Large intestine (tissue), 3 donors: ENCODE measurements around the gene RASL10A. TPM values are rescaled to one million over a fixed set of nuclear protein-coding genes. Genes with fewer than 3 reads are reported as not detected.

Source experiments
- DNase-seq, 2 donors: peaks; one replicate each; pipeline versions ENCODE4 v3.0.0 to v3.0.0-alpha.2; 2013
- H3K27ac ChIP-seq: one replicate; pipeline ENCODE4 v1.5.1; 2013; ENCODE audit warnings: low read length
- H3K27me3 ChIP-seq: 2 replicates; pipeline ENCODE4 v1.6.1; 2013; ENCODE audit warnings: low read length; ENCODE audit not compliant: control insufficient read depth, insufficient read depth
- H3K36me3 ChIP-seq: 2 replicates; pipeline ENCODE4 v1.6.1; 2013; ENCODE audit warnings: low read length; ENCODE audit not compliant: control insufficient read depth, insufficient read depth
- H3K4me1 ChIP-seq: one replicate; pipeline ENCODE4 v1.6.1; 2013; ENCODE audit warnings: low read length; ENCODE audit not compliant: control insufficient read depth, insufficient read depth
- H3K4me3 ChIP-seq: one replicate; pipeline ENCODE4 v1.5.1; 2013; ENCODE audit warnings: low read length
- H3K9me3 ChIP-seq: one replicate; pipeline ENCODE4 v1.6.1; 2013; ENCODE audit warnings: mild to moderate bottlenecking, low read depth, low read length, moderate library complexity; ENCODE audit not compliant: control insufficient read depth
- WGBS: methylation state at CpG from one replicate; pipeline ENCODE4 v1.1.5; 2013; ENCODE audit warnings: low lambda C conversion rate; ENCODE audit not compliant: insufficient coverage; 5-methylcytosine and 5-hydroxymethylcytosine counted together
- polyA plus RNA-seq: library from polyadenylated mRNA; unstranded; fragments of 120-200 nt; gene quantifications from one replicate; pipeline ENCODE4 v1.2.1, GENCODE V29; 2013

Gene RASL10A
- polyA plus RNA-seq, 1 donor, result 1.0 TPM

- no peak for DNase-seq
- H3K4me3 ChIP-seq, result peak overlapping the region; percentile 76
- H3K9me3 ChIP-seq, result no peaks in the 10 kb centered on the region
- no peak overlapping the region for H3K27ac ChIP-seq
- peaks cover 38% of the 10 kb centered on the region for H3K4me1 ChIP-seq
- H3K36me3 ChIP-seq, result peaks cover 9% of the 10 kb centered on the region
- no CpG with 5 or more reads among the region's 7 CpGs for whole genome bisulfite sequencing
- no peaks in the 10 kb centered on the region for H3K27me3 ChIP-seq
Observed at GRCh38 chr22:29305836-29306174, 9.7 kb downstream of the RASL10A start.

GRCh38 chr22:29302681-29303465, 12.6 kb downstream of the RASL10A start:
- Histone ChIP-seq H3K27ac (no peak overlapping the region), H3K36me3 (peaks cover 36% of the 10 kb centered on the region), H3K4me1 (peaks cover 19% of the 10 kb centered on the region), H3K27me3 (no peaks in the 10 kb centered on the region), H3K9me3 (no peaks in the 10 kb centered on the region), H3K4me3 (no peak overlapping the region)
- DNase-seq, result no peak
- WGBS, result no CpG with 5 or more reads among the region's 13 CpGs

GRCh38 chr22:29302402-29302680, 13.2 kb downstream of the RASL10A start:
- Histone ChIP-seq H3K27me3 (no peaks in the 10 kb centered on the region), H3K4me1 (peaks cover 14% of the 10 kb centered on the region), H3K4me3 (no peak overlapping the region), H3K36me3 (peaks cover 41% of the 10 kb centered on the region), H3K9me3 (no peaks in the 10 kb centered on the region), H3K27ac (no peak overlapping the region)
- WGBS, result no CpG with 5 or more reads among the region's 2 CpGs
- no peak for DNase-seq

- no peak for DNase-seq
- Histone ChIP-seq H3K27ac (no peak overlapping the region), H3K36me3 (peaks cover 46% of the 10 kb centered on the region), H3K27me3 (no peaks in the 10 kb centered on the region), H3K9me3 (no peaks in the 10 kb centered on the region), H3K4me1 (peaks cover 12% of the 10 kb centered on the region), H3K4me3 (no peak overlapping the region)
- no CpG with 5 or more reads among the region's 17 CpGs for WGBS
Observed at GRCh38 chr22:29301716-29302401, 13.6 kb downstream of the RASL10A start.

- H3K27me3 ChIP-seq, result no peaks in the 10 kb centered on the region
- no CpG with 5 or more reads among the region's 10 CpGs for WGBS
- DNase-seq, result no peak
Observed at GRCh38 chr22:29300807-29301601, 14.5 kb downstream of the RASL10A start.

GRCh38 chr22:29300467-29300806, 15.1 kb downstream of the RASL10A start:
- Histone ChIP-seq H3K27me3 (no peaks in the 10 kb centered on the region), H3K27ac (no peak overlapping the region), H3K4me3 (no peak overlapping the region), H3K4me1 (peaks cover 10% of the 10 kb centered on the region), H3K9me3 (no peaks in the 10 kb centered on the region), H3K36me3 (peaks cover 60% of the 10 kb centered on the region)
- WGBS, result no CpG with 5 or more reads among the region's 4 CpGs
- DNase-seq, result no peak

More at GRCh38 chr22:29300807-29301601, 14.5 kb downstream of the RASL10A start:
- no peak overlapping the region for H3K27ac ChIP-seq
- H3K36me3 ChIP-seq, result peaks cover 55% of the 10 kb centered on the region
- no peak overlapping the region for H3K4me3 ChIP-seq
- peaks cover 10% of the 10 kb centered on the region for H3K4me1 ChIP-seq
- H3K9me3 ChIP-seq, result no peaks in the 10 kb centered on the region

GRCh38 chr22:29299136-29299900, 16.2 kb downstream of the RASL10A start:
- no CpG with 5 or more reads among the region's 19 CpGs for WGBS

GRCh38 chr22:29298641-29299040, 16.9 kb downstream of the RASL10A start:
- no peak for DNase-seq
- Histone ChIP-seq H3K36me3 (peaks cover 75% of the 10 kb centered on the region), H3K4me3 (no peak overlapping the region), H3K27me3 (no peaks in the 10 kb centered on the region), H3K27ac (no peak overlapping the region), H3K4me1 (peaks cover 10% of the 10 kb centered on the region), H3K9me3 (no peaks in the 10 kb centered on the region)
- no CpG with 5 or more reads among the region's 8 CpGs for WGBS

More at GRCh38 chr22:29299136-29299900, 16.2 kb downstream of the RASL10A start:
- Histone ChIP-seq H3K36me3 (peaks cover 69% of the 10 kb centered on the region), H3K27me3 (no peaks in the 10 kb centered on the region), H3K4me3 (no peak overlapping the region), H3K9me3 (no peaks in the 10 kb centered on the region), H3K27ac (no peak overlapping the region), H3K4me1 (peaks cover 10% of the 10 kb centered on the region)
- no peak for DNase-seq

GRCh38 chr22:29292379-29292778, 23.1 kb downstream of the RASL10A start:
- Histone ChIP-seq H3K4me3 (no peak overlapping the region), H3K36me3 (peaks cover 91% of the 10 kb centered on the region), H3K27ac (no peak overlapping the region), H3K9me3 (no peaks in the 10 kb centered on the region), H3K4me1 (no peaks in the 10 kb centered on the region), H3K27me3 (no peaks in the 10 kb centered on the region)
- no peak for DNase-seq

GRCh38 chr22:29291215-29291614, 24.3 kb downstream of the RASL10A start:
- no peak overlapping the region for H3K4me3 ChIP-seq
- no peak overlapping the region for H3K27ac ChIP-seq
- H3K4me1 ChIP-seq, result no peaks in the 10 kb centered on the region
- no peaks in the 10 kb centered on the region for H3K9me3 ChIP-seq
- 100% methylated on average over 3 of the region's 7 CpGs for WGBS
- peaks cover 89% of the 10 kb centered on the region for H3K36me3 ChIP-seq
- no peak for DNase-seq
- no peaks in the 10 kb centered on the region for H3K27me3 ChIP-seq
